A549 (cell line): ENCODE results near the gene SP1.

Source experiments
- CTCF ChIP-seq: fragments of >200 bp; sonication (Bioruptor Twin); formaldehyde crosslinking; IDR thresholded peaks from 3 replicates; pipeline ENCODE4 v1.5.1; 2016
- ELK1 ChIP-seq: fragments of 150-350 bp; IDR thresholded peaks from 2 replicates; pipeline ENCODE4 v1.6.1; 2014; ENCODE audit warnings: low read depth, mild to moderate bottlenecking, low read length
- FOSL2 ChIP-seq, 2 experiments: fragments of 450-650 bp in 1 of 2; fragments of >200 bp in 1 of 2; sonication (Bioruptor Twin) in 1 of 2; formaldehyde crosslinking; IDR thresholded peaks; 2 replicates each; pipeline versions ENCODE4 v1.5.0 to v1.6.1; 2016 to 2020; ENCODE audit warnings: mild to moderate bottlenecking in 1 of 2, moderate library complexity in 1 of 2
- JUN ChIP-seq, 2 experiments: fragments of >200 bp; sonication (Bioruptor Twin); formaldehyde crosslinking; IDR thresholded peaks; 2 replicates in 1 of 2; 3 replicates in 1 of 2; pipeline ENCODE4 v1.6.1; 2016 to 2017
- MAFK ChIP-seq: fragments of 450-650 bp; IDR thresholded peaks from 2 replicates; pipeline ENCODE4 v1.6.1; 2014; ENCODE audit not compliant: partially characterized antibody
- NFE2L2 ChIP-seq: fragments of 150-350 bp; conservative IDR thresholded peaks from 2 replicates; pipeline ENCODE4 v1.6.1; 2014; ENCODE audit warnings: low read length
- NR3C1 ChIP-seq: fragments of >200 bp; sonication (Bioruptor Twin); formaldehyde crosslinking; IDR thresholded peaks from 3 replicates; pipeline ENCODE4 v1.6.1; 2017
- POLR2A ChIP-seq: IDR thresholded peaks from 2 replicates; pipeline ENCODE4 v1.6.1; 2012; ENCODE audit warnings: mild to moderate bottlenecking, low read length
- RAD21 ChIP-seq, 2 experiments: fragments of >200 bp in 1 of 2; sonication (Bioruptor Twin) in 1 of 2; formaldehyde crosslinking in 1 of 2; IDR thresholded peaks in 1 of 2; conservative IDR thresholded peaks in 1 of 2; 2 replicates in 1 of 2; 3 replicates in 1 of 2; pipeline ENCODE4 v1.6.1; 2012 to 2018; ENCODE audit warnings: inconsistent platforms in 1 of 2
- RFX5 ChIP-seq: fragments of 450-650 bp; IDR thresholded peaks from 2 replicates; pipeline ENCODE4 v1.7.1; 2014; ENCODE audit warnings: antibody characterized with exemption, mild to moderate bottlenecking, moderate library complexity
- SMC3 ChIP-seq: fragments of >200 bp; sonication (Bioruptor Twin); formaldehyde crosslinking; IDR thresholded peaks from 3 replicates; pipeline ENCODE4 v1.6.1; 2018; ENCODE audit warnings: inconsistent platforms
- TFCP2L1 ChIP-seq: fragments of 250-450 bp; sonication (Bioruptor Pico); IDR thresholded peaks from 2 replicates; pipeline ENCODE4 v1.5.0; 2021; ENCODE audit warnings: mild to moderate bottlenecking

- TF ChIP-seq CTCF: no peak
- no peak for TF ChIP-seq RAD21 (conservative IDR thresholded peaks at IDR 0.05 in 1 of 2, IDR thresholded peaks at IDR 0.05 in 1 of 2)
- no peak for TF ChIP-seq SMC3
- TF ChIP-seq NR3C1: no peak
- TF ChIP-seq RFX5: no peak
- no peak for TF ChIP-seq TFCP2L1 (CRISPR knock-in tag)
- TF ChIP-seq POLR2A: no peak
- no peak for TF ChIP-seq NFE2L2
- no peak for TF ChIP-seq MAFK
- TF ChIP-seq JUN (IDR thresholded peaks at IDR 0.05): no peak
- no peak for TF ChIP-seq ELK1
- TF ChIP-seq FOSL2 (IDR thresholded peaks at IDR 0.05): no peak
- no peak for TF ChIP-seq FOSL2 (CRISPR knock-in tag; IDR thresholded peaks at IDR 0.05)
Observed at GRCh38 chr12:53465679-53466078, 85.7 kb downstream of the SP1 start.
